HEK293 (cell line): ENCODE data around the gene RGS14.

Source experiments
- CTCF ChIA-PET: fragments of 350-600 bp; formaldehyde crosslinking; extraction: SDS; loops from one replicate; lab custom pipeline; 2021; ENCODE audit warnings: antibody characterized with exemption; lab: Yijun Ruan, JAX
- POLR2A ChIA-PET: fragments of 300-600 bp; formaldehyde crosslinking; extraction: SDS; loops from one replicate; lab custom pipeline; 2020; ENCODE audit warnings: antibody characterized with exemption, inconsistent platforms; lab: Yijun Ruan, JAX
- H3K27ac ChIP-seq: fragments of 200-500 bp; sonication (Bioruptor generic); 2 replicates; pipeline ENCODE4 v1.5.1; 2014; ENCODE audit warnings: low read depth, low read length, control low read depth, inconsistent platforms; ENCODE audit errors: extremely low read depth
- H3K36me3 ChIP-seq, 2 experiments: fragments of 200-500 bp in 1 of 2; sonication (Bioruptor generic) in 1 of 2; 1 replicate in 1 of 2; 2 replicates in 1 of 2; pipeline ENCODE4 v1.5.1; 2014 to 2017; ENCODE audit warnings: inconsistent platforms in 2 of 2, low read length in 2 of 2; ENCODE audit not compliant: control insufficient read depth in 2 of 2, insufficient read depth in 1 of 2
- H3K4me1 ChIP-seq: fragments of 200-500 bp; sonication (Bioruptor generic); 2 replicates; pipeline ENCODE4 v1.5.1; 2014; ENCODE audit warnings: mild to moderate bottlenecking, low read length, inconsistent platforms; ENCODE audit not compliant: control insufficient read depth, insufficient read depth
- H3K4me3 ChIP-seq: 2 replicates; pipeline ENCODE4 v1.5.1; 2011; ENCODE audit warnings: low read depth, mild to moderate bottlenecking, control low read depth, low read length, moderate library complexity
- H3K9me3 ChIP-seq: fragments of 200-500 bp; sonication (Bioruptor generic); 2 replicates; pipeline ENCODE4 v1.5.1; 2014; ENCODE audit warnings: low read depth, low read length, inconsistent platforms; ENCODE audit not compliant: control insufficient read depth, insufficient read depth
- BCL11A ChIP-seq: fragments of 450-650 bp; formaldehyde crosslinking; IDR thresholded peaks from 2 replicates; pipeline ENCODE4 v1.5.1; 2016; ENCODE audit warnings: low read depth, missing biosample characterization, missing genetic modification characterization
- GLI2 ChIP-seq: fragments of 450-650 bp; formaldehyde crosslinking; IDR thresholded peaks from 2 replicates; pipeline ENCODE4; 2017; ENCODE audit warnings: missing biosample characterization, missing genetic modification characterization, low read depth, borderline replicate concordance
- GLI4 ChIP-seq: fragments of 450-650 bp; formaldehyde crosslinking; IDR thresholded peaks from 2 replicates; pipeline ENCODE4 v1.5.1; 2016; ENCODE audit warnings: missing biosample characterization, missing genetic modification characterization
- GLIS1 ChIP-seq: fragments of 450-650 bp; formaldehyde crosslinking; IDR thresholded peaks from 2 replicates; pipeline ENCODE4 v1.5.1; 2016; ENCODE audit warnings: missing biosample characterization, missing genetic modification characterization
- HOXA7 ChIP-seq: sonication (generic); formaldehyde crosslinking; IDR thresholded peaks from 2 replicates; pipeline ENCODE4 v1.8.1; 2022; ENCODE audit warnings: missing genetic modification reagents, borderline replicate concordance
- ZNF146 ChIP-seq: fragments of 450-650 bp; formaldehyde crosslinking; IDR thresholded peaks from 2 replicates; pipeline ENCODE4 v1.5.1; 2016; ENCODE audit warnings: missing biosample characterization, missing genetic modification characterization
- ZNF341 ChIP-seq: fragments of 450-650 bp; formaldehyde crosslinking; IDR thresholded peaks from 2 replicates; pipeline ENCODE4; 2016; ENCODE audit warnings: low read depth, missing biosample characterization, missing genetic modification characterization
- ZNF416 ChIP-seq: fragments of 450-650 bp; formaldehyde crosslinking; IDR thresholded peaks from 2 replicates; pipeline ENCODE4 v1.5.1; 2016; ENCODE audit warnings: missing biosample characterization, missing genetic modification characterization
- ZNF555 ChIP-seq: fragments of 450-650 bp; formaldehyde crosslinking; conservative IDR thresholded peaks from 2 replicates; pipeline ENCODE4 v1.5.1; 2017; ENCODE audit warnings: missing biosample characterization, mild to moderate bottlenecking, missing genetic modification characterization, inconsistent platforms
- ZNF558 ChIP-seq: fragments of 450-650 bp; formaldehyde crosslinking; IDR thresholded peaks from 2 replicates; pipeline ENCODE4 v1.5.1; 2016; ENCODE audit warnings: missing biosample characterization, missing genetic modification characterization
- ZNF585B ChIP-seq: fragments of 450-650 bp; formaldehyde crosslinking; IDR thresholded peaks from 2 replicates; pipeline ENCODE4 v1.5.1; 2016; ENCODE audit warnings: missing biosample characterization, missing genetic modification characterization
- ZNF626 ChIP-seq: fragments of 450-650 bp; sonication (Bioruptor Pico); formaldehyde crosslinking; IDR thresholded peaks from 2 replicates; pipeline ENCODE4 v1.5.1; 2018; ENCODE audit warnings: missing biosample characterization, missing genetic modification characterization, inconsistent platforms
- ZNF747 ChIP-seq: fragments of 450-650 bp; formaldehyde crosslinking; IDR thresholded peaks from 2 replicates; pipeline ENCODE4 v1.5.1; 2016; ENCODE audit warnings: missing biosample characterization, missing genetic modification characterization
- ZNF837 ChIP-seq: fragments of 450-650 bp; formaldehyde crosslinking; IDR thresholded peaks from 2 replicates; pipeline ENCODE4 v1.5.1; 2016; ENCODE audit warnings: missing biosample characterization, missing genetic modification characterization
- TF ChIP-seq, protein P1 (sequence below): fragments of 450-650 bp; formaldehyde crosslinking; conservative IDR thresholded peaks from 2 replicates; pipeline ENCODE4 v1.5.1; 2016; ENCODE audit warnings: low read depth, missing biosample characterization, missing genetic modification characterization
- TF ChIP-seq, protein P2 (sequence below): fragments of 450-650 bp; formaldehyde crosslinking; IDR thresholded peaks from 2 replicates; pipeline ENCODE4 v1.5.1; 2017; ENCODE audit warnings: missing biosample characterization, missing genetic modification characterization
- TF ChIP-seq, protein P3 (sequence below): fragments of 450-650 bp; formaldehyde crosslinking; IDR thresholded peaks from 2 replicates; pipeline ENCODE4 v1.5.1; 2016; ENCODE audit warnings: missing biosample characterization, missing genetic modification characterization
- TF ChIP-seq, protein P4 (sequence below): fragments of 450-650 bp; formaldehyde crosslinking; IDR thresholded peaks from 2 replicates; pipeline ENCODE4 v1.5.1; 2016; ENCODE audit warnings: missing biosample characterization, missing genetic modification characterization

The RGS14 gene

DNA sequence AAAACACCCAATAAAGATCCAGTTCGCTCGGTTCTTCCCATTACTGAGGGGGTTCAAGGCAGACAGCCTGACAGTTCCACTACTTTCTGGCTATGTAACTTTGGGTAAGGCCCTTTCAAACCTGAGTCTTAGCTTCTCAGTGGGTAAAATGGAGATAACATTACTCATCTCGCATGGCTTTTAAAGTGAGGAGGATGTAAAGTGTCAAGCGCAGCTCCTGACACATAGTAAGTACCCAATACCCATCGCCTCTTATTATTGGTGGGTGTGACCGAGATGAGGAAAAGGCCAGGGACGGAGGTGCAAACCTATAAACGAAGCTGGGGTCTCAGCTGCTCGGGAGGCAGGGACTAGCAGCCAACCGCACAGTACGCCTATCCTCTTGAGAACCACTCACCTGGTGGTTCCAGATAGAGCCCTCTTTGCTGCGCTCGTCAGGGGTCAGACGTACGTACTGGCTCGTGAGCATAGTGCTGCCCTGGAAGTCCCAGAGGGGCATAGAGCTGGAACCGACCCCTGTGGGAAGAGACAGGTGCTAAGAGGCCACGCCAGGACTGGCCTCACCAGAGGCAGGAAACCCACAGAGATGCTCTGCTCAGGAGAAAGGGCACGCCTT lies 6.8 kb upstream of the RGS14 start:
- Histone ChIP-seq H3K4me1 (peaks cover 20% of the 10 kb centered on the region; the same call in 1 of the 2 replicates), H3K9me3 (no peaks in the 10 kb centered on the region), H3K4me3 (peak overlapping the region; percentile 61), H3K27ac (peak overlapping the region; percentile 92), H3K36me3 (peaks cover 0 to 23% of the 10 kb centered on the region in 2 experiments; a peak in 2 of 3 replicates)
- ChIA-PET POLR2A (interaction anchor here (0.9 to 3.0 kb wide), 11 partner anchors 10 to 146 kb away, joined by 4 to 26 read pairs (median 8); partner anchors contain the start of genes GRK6, MXD3 and PDLIM7), CTCF (interaction anchor here (0.7 to 3.2 kb wide), 11 partner anchors 9 to 151 kb away, joined by 3 to 26 read pairs (median 5); no protein-coding TSS in a partner anchor)
- no peak for TF ChIP-seq GLIS1 (tag by site-specific recombination)
- TF ChIP-seq ZNF747 = no peak
- no peak for TF ChIP-seq ZNF341
- TF ChIP-seq ZNF146 (tag by site-specific recombination) = no peak
- TF ChIP-seq BCL11A (tag by site-specific recombination) = no peak
- no peak for TF ChIP-seq ZNF585B (tag by site-specific recombination)
- TF ChIP-seq ZNF558 (tag by site-specific recombination) = no peak
- TF ChIP-seq, protein P1, sequence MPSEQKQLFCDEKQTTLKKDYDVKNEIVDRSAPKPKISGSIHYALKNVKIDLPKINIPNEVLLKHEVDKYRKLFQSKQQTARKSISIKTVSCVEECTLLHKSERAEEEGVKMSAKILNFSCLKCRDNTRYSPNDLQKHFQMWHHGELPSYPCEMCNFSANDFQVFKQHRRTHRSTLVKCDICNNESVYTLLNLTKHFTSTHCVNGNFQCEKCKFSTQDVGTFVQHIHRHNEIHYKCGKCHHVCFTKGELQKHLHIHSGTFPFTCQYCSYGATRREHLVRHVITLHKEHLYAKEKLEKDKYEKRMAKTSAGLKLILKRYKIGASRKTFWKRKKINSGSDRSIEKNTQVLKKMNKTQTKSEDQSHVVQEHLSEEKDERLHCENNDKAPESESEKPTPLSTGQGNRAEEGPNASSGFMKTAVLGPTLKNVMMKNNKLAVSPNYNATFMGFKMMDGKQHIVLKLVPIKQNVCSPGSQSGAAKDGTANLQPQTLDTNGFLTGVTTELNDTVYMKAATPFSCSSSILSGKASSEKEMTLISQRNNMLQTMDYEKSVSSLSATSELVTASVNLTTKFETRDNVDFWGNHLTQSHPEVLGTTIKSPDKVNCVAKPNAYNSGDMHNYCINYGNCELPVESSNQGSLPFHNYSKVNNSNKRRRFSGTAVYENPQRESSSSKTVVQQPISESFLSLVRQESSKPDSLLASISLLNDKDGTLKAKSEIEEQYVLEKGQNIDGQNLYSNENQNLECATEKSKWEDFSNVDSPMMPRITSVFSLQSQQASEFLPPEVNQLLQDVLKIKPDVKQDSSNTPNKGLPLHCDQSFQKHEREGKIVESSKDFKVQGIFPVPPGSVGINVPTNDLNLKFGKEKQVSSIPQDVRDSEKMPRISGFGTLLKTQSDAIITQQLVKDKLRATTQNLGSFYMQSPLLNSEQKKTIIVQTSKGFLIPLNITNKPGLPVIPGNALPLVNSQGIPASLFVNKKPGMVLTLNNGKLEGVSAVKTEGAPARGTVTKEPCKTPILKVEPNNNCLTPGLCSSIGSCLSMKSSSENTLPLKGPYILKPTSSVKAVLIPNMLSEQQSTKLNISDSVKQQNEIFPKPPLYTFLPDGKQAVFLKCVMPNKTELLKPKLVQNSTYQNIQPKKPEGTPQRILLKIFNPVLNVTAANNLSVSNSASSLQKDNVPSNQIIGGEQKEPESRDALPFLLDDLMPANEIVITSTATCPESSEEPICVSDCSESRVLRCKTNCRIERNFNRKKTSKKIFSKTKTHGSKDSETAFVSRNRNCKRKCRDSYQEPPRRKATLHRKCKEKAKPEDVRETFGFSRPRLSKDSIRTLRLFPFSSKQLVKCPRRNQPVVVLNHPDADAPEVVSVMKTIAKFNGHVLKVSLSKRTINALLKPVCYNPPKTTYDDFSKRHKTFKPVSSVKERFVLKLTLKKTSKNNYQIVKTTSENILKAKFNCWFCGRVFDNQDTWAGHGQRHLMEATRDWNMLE (tag by site-specific recombination) = no peak
- TF ChIP-seq ZNF837 (tag by site-specific recombination) = no peak
- no peak for TF ChIP-seq ZNF416
- TF ChIP-seq, protein P2, sequence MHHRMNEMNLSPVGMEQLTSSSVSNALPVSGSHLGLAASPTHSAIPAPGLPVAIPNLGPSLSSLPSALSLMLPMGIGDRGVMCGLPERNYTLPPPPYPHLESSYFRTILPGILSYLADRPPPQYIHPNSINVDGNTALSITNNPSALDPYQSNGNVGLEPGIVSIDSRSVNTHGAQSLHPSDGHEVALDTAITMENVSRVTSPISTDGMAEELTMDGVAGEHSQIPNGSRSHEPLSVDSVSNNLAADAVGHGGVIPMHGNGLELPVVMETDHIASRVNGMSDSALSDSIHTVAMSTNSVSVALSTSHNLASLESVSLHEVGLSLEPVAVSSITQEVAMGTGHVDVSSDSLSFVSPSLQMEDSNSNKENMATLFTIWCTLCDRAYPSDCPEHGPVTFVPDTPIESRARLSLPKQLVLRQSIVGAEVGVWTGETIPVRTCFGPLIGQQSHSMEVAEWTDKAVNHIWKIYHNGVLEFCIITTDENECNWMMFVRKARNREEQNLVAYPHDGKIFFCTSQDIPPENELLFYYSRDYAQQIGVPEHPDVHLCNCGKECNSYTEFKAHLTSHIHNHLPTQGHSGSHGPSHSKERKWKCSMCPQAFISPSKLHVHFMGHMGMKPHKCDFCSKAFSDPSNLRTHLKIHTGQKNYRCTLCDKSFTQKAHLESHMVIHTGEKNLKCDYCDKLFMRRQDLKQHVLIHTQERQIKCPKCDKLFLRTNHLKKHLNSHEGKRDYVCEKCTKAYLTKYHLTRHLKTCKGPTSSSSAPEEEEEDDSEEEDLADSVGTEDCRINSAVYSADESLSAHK (tag by site-specific recombination) = no peak
- no peak for TF ChIP-seq ZNF626
- TF ChIP-seq GLI2 (tag by site-specific recombination) = no peak
- TF ChIP-seq, protein P3, sequence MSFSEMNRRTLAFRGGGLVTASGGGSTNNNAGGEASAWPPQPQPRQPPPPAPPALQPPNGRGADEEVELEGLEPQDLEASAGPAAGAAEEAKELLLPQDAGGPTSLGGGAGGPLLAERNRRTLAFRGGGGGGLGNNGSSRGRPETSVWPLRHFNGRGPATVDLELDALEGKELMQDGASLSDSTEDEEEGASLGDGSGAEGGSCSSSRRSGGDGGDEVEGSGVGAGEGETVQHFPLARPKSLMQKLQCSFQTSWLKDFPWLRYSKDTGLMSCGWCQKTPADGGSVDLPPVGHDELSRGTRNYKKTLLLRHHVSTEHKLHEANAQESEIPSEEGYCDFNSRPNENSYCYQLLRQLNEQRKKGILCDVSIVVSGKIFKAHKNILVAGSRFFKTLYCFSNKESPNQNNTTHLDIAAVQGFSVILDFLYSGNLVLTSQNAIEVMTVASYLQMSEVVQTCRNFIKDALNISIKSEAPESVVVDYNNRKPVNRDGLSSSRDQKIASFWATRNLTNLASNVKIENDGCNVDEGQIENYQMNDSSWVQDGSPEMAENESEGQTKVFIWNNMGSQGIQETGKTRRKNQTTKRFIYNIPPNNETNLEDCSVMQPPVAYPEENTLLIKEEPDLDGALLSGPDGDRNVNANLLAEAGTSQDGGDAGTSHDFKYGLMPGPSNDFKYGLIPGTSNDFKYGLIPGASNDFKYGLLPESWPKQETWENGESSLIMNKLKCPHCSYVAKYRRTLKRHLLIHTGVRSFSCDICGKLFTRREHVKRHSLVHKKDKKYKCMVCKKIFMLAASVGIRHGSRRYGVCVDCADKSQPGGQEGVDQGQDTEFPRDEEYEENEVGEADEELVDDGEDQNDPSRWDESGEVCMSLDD (tag by site-specific recombination) = no peak
- no peak for TF ChIP-seq HOXA7 (CRISPR knock-in tag)
- TF ChIP-seq GLI4 (tag by site-specific recombination) = no peak
- TF ChIP-seq, protein P4, sequence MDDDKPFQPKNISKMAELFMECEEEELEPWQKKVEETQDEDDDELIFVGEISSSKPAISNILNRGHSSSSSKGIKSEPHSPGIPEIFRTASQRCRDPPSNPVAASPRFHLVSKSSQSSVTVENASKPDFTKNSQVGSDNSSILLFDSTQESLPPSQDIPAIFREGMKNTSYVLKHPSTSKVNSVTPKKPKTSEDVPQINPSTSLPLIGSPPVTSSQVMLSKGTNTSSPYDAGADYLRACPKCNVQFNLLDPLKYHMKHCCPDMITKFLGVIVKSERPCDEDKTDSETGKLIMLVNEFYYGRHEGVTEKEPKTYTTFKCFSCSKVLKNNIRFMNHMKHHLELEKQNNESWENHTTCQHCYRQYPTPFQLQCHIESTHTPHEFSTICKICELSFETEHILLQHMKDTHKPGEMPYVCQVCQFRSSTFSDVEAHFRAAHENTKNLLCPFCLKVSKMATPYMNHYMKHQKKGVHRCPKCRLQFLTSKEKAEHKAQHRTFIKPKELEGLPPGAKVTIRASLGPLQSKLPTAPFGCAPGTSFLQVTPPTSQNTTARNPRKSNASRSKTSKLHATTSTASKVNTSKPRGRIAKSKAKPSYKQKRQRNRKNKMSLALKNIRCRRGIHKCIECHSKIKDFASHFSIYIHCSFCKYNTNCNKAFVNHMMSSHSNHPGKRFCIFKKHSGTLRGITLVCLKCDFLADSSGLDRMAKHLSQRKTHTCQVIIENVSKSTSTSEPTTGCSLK (tag by site-specific recombination) = no peak
- no peak for TF ChIP-seq ZNF555
- TF ChIP-seq, all 188 proteins: peak for 0
